ENCODE data around the gene RFXANK.

RFXANK gene

DNA sequence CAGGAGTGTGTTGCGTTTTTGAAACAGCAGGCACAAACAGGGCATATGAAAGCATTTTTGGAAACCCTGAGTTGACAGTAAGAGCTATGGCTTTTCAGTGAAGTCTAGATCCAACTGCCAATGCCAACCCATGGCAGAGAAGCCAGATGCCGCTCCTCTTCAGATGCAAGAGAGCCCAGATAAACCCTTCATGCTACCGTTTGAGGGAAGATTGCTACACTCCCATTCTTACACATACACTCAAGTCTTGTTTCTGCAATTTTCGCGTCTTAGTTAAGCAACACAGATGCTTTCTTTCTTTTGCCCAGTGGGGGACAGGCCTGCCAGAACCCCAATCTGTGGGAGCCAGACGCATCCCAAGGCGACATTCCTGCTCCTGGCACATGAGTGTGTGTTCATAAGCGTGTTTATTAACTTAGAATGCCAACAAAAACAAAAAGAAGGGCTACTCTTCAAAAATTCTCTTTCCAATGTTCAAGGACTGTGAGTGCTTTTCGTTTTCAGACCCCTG is 10.5 kb upstream of the RFXANK start:
- no peak overlapping the region for H3K4me3 ChIP-seq (ENCODE audit: control insufficient read depth, low read depth, low read length)
- TF ChIP-seq, protein P1, sequence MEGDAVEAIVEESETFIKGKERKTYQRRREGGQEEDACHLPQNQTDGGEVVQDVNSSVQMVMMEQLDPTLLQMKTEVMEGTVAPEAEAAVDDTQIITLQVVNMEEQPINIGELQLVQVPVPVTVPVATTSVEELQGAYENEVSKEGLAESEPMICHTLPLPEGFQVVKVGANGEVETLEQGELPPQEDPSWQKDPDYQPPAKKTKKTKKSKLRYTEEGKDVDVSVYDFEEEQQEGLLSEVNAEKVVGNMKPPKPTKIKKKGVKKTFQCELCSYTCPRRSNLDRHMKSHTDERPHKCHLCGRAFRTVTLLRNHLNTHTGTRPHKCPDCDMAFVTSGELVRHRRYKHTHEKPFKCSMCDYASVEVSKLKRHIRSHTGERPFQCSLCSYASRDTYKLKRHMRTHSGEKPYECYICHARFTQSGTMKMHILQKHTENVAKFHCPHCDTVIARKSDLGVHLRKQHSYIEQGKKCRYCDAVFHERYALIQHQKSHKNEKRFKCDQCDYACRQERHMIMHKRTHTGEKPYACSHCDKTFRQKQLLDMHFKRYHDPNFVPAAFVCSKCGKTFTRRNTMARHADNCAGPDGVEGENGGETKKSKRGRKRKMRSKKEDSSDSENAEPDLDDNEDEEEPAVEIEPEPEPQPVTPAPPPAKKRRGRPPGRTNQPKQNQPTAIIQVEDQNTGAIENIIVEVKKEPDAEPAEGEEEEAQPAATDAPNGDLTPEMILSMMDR (IDR thresholded peaks at IDR 0.05; ENCODE audit: control insufficient read depth, insufficient read depth, low read depth, low read length, missing control alignments), result no peak
- DNase-seq (ENCODE audit: low read depth), result no peak

DNA sequence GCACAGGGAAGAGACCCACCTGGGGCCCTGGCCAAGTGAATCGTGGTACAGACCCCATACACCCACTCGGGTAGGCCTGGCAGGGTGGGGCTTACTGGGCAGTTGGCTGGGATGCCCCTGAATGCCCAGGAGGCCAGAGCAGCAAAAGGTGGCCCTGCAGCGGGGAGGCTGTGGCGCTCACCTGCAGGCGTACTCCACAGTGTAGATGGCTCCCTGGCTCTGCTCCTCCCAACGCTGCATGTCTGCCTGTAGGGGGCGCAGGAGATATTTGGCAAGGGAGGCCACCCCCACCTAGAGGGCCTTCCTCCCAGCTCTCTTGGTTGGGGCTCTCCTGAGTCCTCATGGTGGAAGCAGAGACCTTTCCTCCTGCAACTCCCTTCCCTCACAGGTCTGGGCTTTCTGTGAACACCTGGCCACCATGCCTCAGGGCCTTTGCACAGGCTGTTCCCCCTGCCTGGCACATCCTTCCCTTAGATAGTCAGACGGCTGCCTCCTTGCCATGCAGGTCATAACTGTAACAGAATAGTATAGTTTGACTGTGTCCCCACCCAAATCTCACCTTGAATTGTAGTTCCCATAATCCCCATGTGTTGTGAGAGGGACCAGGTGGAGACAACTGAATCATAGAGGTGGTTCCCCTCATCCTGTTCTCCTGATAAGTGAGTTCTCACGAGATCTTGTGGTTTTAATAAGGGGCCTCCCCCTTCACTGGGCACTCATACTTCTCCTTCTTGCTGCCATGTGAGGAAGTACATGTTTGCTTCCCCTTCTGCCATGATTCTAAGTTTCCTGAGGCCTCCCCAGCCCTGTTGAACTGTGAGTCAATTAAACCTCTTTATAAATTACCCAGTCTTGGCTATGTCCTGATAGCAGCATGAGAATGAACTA is 6.0 kb upstream of the RFXANK start:
- no peak overlapping the region for H3K4me3 ChIP-seq (ENCODE audit: control insufficient read depth, low read depth, low read length)
- TF ChIP-seq, protein P1 (IDR thresholded peaks at IDR 0.05; ENCODE audit: control insufficient read depth, insufficient read depth, low read depth, low read length, missing control alignments), result peak; percentile 69
- DNase-seq (ENCODE audit: low read depth), result no peak

DNA sequence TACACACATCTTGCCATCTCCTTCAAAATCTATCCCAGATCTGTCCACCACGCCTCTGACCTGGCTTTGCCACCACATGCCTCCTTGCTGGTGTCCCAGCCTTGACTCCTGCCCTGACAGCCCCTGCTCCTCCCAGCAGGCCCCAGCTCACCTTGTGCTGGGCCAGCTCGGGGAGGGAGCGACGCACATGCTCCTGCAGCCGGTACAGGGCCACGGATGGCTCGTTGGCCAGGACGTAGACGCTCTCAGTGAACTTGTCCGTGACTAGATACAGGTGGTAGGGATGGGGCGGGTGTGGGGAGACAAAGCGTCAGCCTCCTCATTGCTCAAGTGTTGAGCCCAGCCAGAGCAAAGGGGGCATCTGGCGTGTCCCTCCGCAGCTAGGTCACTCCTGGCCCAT is 5.3 kb upstream of the RFXANK start:
- DNase-seq (ENCODE audit: low read depth), result no peak
- H3K4me3 ChIP-seq (ENCODE audit: control insufficient read depth, low read depth, low read length), result no peak overlapping the region
- TF ChIP-seq, protein P1 (IDR thresholded peaks at IDR 0.05; ENCODE audit: control insufficient read depth, insufficient read depth, low read depth, low read length, missing control alignments), result no peak

DNA sequence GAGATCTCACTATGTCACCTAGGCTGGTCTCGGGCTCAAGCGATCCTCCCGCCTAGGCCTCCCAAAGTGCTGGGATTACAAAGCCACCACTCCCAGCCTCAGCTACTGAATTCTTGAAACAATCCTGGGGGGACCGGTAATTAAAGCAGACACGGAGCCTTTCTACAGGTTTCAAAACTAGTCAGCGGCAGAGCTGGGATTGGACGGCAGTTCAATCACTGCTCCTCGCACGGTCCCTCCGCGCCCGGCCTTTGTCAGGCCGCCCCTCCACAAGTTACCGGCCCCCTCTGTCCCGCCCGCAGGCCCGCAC is 335 bp upstream of the RFXANK start:
- TF ChIP-seq, protein P1 (IDR thresholded peaks at IDR 0.05; ENCODE audit: control insufficient read depth, insufficient read depth, low read depth, low read length, missing control alignments), result no peak
- no peak for DNase-seq (ENCODE audit: low read depth)

DNA sequence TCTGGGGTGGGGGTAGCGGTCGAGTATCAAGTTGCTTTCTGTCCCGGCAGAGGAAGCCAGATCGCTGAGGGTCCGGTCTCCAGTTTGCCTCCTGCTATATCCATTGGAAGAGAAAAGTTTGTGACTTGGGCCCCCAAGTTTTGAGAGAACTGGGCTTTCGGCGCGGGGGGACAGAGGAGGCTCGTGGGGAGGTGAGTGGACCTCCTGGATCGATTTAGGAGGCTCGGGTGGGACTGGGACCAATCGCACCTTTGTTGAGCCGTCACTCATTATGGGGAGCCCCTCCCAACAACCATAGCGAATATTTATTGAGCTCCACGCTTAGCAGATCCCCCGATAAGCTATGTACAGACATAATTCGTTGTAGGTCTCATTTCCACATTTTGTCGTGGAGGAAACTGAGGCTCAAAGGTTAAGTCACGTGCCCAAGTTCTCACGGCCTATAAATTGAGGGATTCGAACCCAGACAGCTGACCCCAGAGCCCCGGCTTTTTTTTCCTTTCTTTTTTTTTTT is 909 bp downstream of the RFXANK start:
- TF ChIP-seq, protein P1 (IDR thresholded peaks at IDR 0.05; ENCODE audit: control insufficient read depth, insufficient read depth, low read depth, low read length, missing control alignments), result no peak
- peak overlapping the region; percentile 99 for H3K4me3 ChIP-seq (ENCODE audit: control insufficient read depth, low read depth, low read length)

More for the DNA sequence above, 335 bp upstream of the RFXANK start:
- H3K4me3 ChIP-seq (ENCODE audit: control insufficient read depth, low read depth, low read length), result peak overlapping the region; percentile 99

DNA sequence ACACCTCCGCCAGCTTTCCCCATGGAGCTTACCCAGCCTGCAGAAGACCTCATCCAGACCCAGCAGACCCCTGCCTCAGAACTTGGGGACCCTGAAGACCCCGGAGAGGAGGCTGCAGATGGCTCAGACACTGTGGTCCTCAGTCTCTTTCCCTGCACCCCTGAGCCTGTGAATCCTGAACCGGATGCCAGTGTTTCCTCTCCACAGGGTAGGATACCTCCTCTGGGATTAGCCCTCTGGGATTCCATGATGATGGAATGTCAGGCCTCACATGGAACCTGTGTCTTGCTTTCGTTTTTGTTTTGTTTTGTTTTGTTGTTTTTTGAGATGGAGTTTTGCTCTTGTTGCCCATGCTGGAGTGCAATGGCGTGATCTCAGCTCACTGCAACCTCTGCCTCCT is 1.9 kb downstream of the RFXANK start:
- no peak for DNase-seq (ENCODE audit: low read depth)
- peak overlapping the region; percentile 99 for H3K4me3 ChIP-seq (ENCODE audit: control insufficient read depth, low read depth, low read length)
- TF ChIP-seq, protein P1 (IDR thresholded peaks at IDR 0.05; ENCODE audit: control insufficient read depth, insufficient read depth, low read depth, low read length, missing control alignments), result no peak

More for the DNA sequence above, 909 bp downstream of the RFXANK start:
- no peak for DNase-seq (ENCODE audit: low read depth)

Measured in AG09309 (cell line).